Calu3 (cell line): ENCODE results near the gene HMCN1. TPM values are rescaled to one million over a fixed set of nuclear protein-coding genes. Genes with fewer than 3 reads are reported as not detected.

ENCODE experiments used
- BruUV-seq: library from RNA; stranded (reverse); fragments of 400-500 nt; replicated peaks from 2 replicates; lab custom pipeline; 2021; lab: Mats Ljungman, UMichigan
- CTCF ChIA-PET: fragments of 300-600 bp; sonication (Branson Sonifier 250); formaldehyde crosslinking; loops from one replicate; lab custom pipeline; 2022; ENCODE audit warnings: antibody characterized with exemption; lab: Charles Lee
- DNase-seq: peaks from one replicate; pipeline ENCODE4 v3.0.0; 2022
- H3K27ac Mint-ChIP-seq: one replicate; pipeline ENCODE4 v1.8.0; 2022; ENCODE audit warnings: mixed read lengths; ENCODE audit not compliant: unreplicated experiment
- H3K27me3 Mint-ChIP-seq: one replicate; pipeline ENCODE4 v1.8.0; 2022; ENCODE audit warnings: mixed read lengths; ENCODE audit not compliant: unreplicated experiment
- H3K36me3 Mint-ChIP-seq: one replicate; pipeline ENCODE4 v1.8.0; 2022; ENCODE audit warnings: mild to moderate bottlenecking, moderate library complexity, mixed read lengths; ENCODE audit not compliant: insufficient read depth, unreplicated experiment
- H3K4me1 Mint-ChIP-seq: one replicate; pipeline ENCODE4 v1.8.0; 2022; ENCODE audit warnings: mild to moderate bottlenecking, low read depth, mixed read lengths; ENCODE audit not compliant: unreplicated experiment
- H3K4me3 Mint-ChIP-seq: one replicate; pipeline ENCODE4 v1.8.0; 2022; ENCODE audit warnings: mild to moderate bottlenecking, low read depth, moderate library complexity, mixed read lengths; ENCODE audit not compliant: unreplicated experiment
- H3K9me3 Mint-ChIP-seq: one replicate; pipeline ENCODE4 v1.8.0; 2022; ENCODE audit warnings: low read depth, mixed read lengths; ENCODE audit not compliant: unreplicated experiment
- intact Hi-C: fragments of 100-400 bp; cut with micrococcal nuclease; formaldehyde crosslinking; loops from one replicate; pipeline ENCODE4 v1.10.0; 2022; ENCODE audit not compliant: unreplicated experiment
- total RNA-seq: library from RNA; stranded (reverse); gene quantifications from 2 replicates; pipeline ENCODE4 v1.2.3, GENCODE V29; 2022
- TF ChIP-seq, protein P1 (sequence below): fragments of 200-600 bp; IDR thresholded peaks from one replicate; pipeline ENCODE4 v1.8.0; 2022; ENCODE audit warnings: antibody characterized with exemption; ENCODE audit not compliant: unreplicated experiment

The HMCN1 gene
- total RNA-seq, 1 experiment from 2014 or later = 0.05 TPM

DNA sequence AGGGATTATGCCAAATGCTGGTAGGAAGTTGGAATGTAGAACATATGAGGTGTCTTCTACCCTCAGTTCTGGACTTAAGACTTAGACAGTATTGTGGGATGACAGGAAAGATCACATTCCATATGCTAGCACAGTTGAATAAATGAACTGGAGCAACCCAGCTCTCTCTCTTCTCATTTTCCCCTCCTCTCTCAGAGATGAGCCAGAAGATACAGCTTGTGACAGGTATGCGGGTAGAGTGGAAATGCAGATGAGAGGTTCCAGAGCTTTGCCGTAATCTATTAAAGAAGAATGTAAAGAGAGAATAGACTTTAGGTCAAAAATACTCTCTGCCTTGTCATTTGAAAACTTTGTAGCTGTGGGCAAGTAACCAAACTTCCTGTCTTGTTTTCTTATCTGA lies 32.5 kb upstream of the HMCN1 start:
- TF ChIP-seq, protein P1, sequence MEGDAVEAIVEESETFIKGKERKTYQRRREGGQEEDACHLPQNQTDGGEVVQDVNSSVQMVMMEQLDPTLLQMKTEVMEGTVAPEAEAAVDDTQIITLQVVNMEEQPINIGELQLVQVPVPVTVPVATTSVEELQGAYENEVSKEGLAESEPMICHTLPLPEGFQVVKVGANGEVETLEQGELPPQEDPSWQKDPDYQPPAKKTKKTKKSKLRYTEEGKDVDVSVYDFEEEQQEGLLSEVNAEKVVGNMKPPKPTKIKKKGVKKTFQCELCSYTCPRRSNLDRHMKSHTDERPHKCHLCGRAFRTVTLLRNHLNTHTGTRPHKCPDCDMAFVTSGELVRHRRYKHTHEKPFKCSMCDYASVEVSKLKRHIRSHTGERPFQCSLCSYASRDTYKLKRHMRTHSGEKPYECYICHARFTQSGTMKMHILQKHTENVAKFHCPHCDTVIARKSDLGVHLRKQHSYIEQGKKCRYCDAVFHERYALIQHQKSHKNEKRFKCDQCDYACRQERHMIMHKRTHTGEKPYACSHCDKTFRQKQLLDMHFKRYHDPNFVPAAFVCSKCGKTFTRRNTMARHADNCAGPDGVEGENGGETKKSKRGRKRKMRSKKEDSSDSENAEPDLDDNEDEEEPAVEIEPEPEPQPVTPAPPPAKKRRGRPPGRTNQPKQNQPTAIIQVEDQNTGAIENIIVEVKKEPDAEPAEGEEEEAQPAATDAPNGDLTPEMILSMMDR = no peak
- Mint-ChIP-seq H3K4me3 (no peak overlapping the region), H3K27ac (no peak overlapping the region), H3K9me3 (no peaks in the 10 kb centered on the region), H3K36me3 (no peaks in the 10 kb centered on the region), H3K27me3 (peaks cover 19% of the 10 kb centered on the region), H3K4me1 (no peaks in the 10 kb centered on the region)
- CTCF ChIA-PET = no interaction called here
- no peak for DNase-seq
- intact Hi-C loops = no loop called here
- no TSS peak for BruUV-seq

DNA sequence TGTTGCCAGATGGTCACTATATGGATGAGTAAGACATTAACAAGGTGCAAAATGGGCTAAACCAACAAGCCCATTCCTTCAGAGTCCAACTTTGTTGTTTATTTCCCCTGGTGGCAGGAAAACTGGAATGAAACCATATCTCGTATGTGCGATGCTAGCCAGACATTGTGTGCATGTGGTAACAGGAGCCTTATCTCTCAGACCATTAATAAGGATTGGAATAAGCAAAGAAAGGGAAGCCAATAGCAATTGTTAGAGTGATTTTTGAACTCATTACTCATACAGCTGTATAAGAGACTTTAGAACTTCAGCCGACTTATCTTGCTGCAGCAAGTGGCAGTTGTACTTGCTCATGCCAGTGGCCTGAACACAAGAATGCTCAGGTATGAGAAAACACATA lies 30.0 kb upstream of the HMCN1 start:
- Mint-ChIP-seq H3K4me1 (no peaks in the 10 kb centered on the region), H3K27ac (no peak overlapping the region), H3K9me3 (peaks cover 2% of the 10 kb centered on the region), H3K27me3 (peaks cover 27% of the 10 kb centered on the region), H3K4me3 (no peak overlapping the region), H3K36me3 (no peaks in the 10 kb centered on the region)
- CTCF ChIA-PET = no interaction called here
- no peak for DNase-seq
- intact Hi-C loops = no loop called here
- TF ChIP-seq, protein P1 = no peak
- no TSS peak for BruUV-seq

DNA sequence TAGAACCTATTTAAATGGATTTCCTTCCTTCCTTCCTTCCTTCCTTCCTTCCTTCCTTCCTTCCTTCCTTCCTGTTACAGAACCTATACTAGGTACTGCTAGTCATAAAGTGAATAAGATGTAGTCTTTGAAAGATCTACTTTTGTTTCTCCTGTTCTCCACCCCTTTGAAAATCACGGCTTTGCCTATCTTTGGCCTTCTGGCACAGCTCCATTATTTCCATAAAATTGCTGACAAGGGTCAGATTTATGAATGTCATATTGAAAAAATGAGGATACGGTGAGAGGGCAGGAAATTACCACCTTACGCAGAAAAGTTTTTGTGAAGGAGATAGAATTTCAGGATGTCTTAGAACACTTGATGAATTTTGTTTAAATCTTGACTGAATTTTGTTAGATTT lies 18.1 kb upstream of the HMCN1 start:
- Mint-ChIP-seq H3K4me3 (no peak overlapping the region), H3K36me3 (no peaks in the 10 kb centered on the region), H3K27ac (no peak overlapping the region), H3K27me3 (no peaks in the 10 kb centered on the region), H3K4me1 (peaks cover 8% of the 10 kb centered on the region), H3K9me3 (no peaks in the 10 kb centered on the region)
- intact Hi-C loops = no loop called here
- TF ChIP-seq, protein P1 = no peak
- CTCF ChIA-PET = no interaction called here
- no peak for DNase-seq
- BruUV-seq = no TSS peak

DNA sequence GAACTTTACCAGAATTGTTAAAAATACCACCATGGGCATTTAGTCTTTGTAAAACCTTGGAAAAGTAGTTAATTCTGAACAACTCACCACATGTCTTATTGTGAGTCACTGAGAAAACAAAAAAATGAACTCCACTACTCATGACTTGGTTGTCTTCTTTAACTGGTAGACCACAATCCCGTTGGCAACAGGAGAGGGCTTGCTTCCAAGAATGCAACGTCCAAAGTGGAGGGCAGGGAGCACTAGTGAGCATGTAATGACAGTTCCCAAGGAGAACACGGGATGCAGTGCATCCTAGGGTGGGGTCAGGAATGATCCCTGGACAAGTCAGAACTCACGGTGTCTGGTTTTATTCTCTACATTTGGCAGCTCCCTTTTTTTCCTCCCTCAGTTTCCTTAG lies 15.2 kb upstream of the HMCN1 start:
- peak; percentile 44 for DNase-seq
- CTCF ChIA-PET = interaction anchor here (0.6 to 2.1 kb wide), 3 partner anchors 15 to 710 kb away, joined by 3 to 22 read pairs (median 3); partner anchors contain the start of gene HMCN1
- no TSS peak for BruUV-seq

More for the DNA sequence above, 15.2 kb upstream of the HMCN1 start:
- TF ChIP-seq, protein P1 = no peak
- peaks cover 8% of the 10 kb centered on the region for H3K4me1 Mint-ChIP-seq
- H3K9me3 Mint-ChIP-seq = no peaks in the 10 kb centered on the region
- H3K36me3 Mint-ChIP-seq = no peaks in the 10 kb centered on the region
- no peak overlapping the region for H3K27ac Mint-ChIP-seq
- intact Hi-C loops = no loop called here
- H3K4me3 Mint-ChIP-seq = no peak overlapping the region
- no peaks in the 10 kb centered on the region for H3K27me3 Mint-ChIP-seq
